Suppressor macrophage (primary cell): ENCODE results near the gene GYG2.
"Not testable (repeated sequence)": the region's sequence is repeated elsewhere in the genome, so short reads cannot be mapped to it uniquely, and the experiment has no call there.

Experiments
- DNase-seq, 4 experiments: peaks; one replicate each; pipeline ENCODE4 v3.0.0-alpha.2; 2020 to 2022

The GYG2 gene

GRCh38 chrX:2872671-2873277, 44.0 kb downstream of the GYG2 start:
- no peak for DNase-seq

DNA sequence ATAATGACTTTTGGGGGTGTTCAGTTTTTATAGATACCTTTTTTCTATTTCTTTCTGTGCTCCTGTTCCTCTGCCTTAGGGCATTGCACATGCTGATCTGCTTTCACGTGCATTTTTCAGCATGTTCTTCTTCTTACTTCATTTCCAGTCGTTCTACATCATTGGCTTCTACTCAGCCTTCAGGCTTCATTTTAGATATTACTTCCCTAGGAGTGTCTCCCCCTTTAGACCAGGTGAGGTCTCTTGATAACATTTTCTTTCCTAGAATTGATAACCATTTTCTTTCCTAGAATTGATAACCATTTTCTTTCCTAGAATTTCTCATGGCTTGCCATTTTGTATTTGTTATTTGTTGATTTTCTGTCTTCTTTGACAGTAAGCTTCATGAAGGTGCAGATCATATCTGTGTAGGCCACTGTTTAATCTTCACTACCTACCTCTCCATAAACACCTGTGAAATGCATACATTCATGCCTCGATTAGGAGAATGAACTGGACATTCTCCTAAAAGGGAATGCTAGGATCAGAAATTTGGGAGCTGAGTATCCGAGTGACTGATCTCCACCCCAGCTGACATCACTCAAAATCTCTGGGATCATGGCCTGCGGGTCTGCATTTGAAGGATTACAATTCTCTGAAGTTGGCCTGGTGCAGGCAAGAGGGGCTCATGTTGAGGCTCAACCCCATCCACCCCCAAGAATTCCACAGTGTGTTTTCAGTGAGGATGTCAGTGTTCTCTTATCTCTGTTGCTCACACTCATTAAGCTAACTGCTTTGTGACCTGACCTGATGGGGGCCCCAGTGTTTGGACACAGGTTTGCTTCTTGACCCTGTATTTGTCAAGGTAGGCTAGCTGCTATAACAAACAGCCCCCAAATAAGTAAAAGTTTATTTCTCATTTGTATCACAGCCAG, 45.7 kb downstream of the GYG2 start:
- DNase-seq: no peak

- DNase-seq: no peak
Observed at GRCh38 chrX:2875136-2875481, 46.4 kb downstream of the GYG2 start.

GRCh38 chrX:2875798-2876399, 47.2 kb downstream of the GYG2 start:
- peak in 3 of 4 experiments; percentile 3 to 53 (median 37) for DNase-seq

DNA sequence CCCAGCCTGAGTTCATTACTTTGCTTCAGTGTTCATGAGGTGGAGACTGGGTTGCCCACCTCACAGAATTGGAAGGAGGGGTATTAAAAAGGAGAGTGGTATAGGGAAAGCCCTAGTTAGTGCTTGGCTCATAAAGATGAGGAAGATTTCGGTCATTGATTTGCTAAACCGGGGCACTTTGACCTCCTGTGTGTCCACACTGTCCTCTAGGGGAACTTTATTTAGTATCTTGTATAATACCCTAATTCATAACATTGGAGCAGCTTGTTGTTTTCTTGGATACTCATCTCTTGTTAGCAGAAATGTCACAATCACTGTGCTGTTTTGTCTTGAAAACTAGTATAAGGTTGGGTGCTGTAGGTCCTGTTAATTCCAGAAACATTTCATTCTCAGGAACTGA, 49.8 kb downstream of the GYG2 start:
- DNase-seq: no peak

DNA sequence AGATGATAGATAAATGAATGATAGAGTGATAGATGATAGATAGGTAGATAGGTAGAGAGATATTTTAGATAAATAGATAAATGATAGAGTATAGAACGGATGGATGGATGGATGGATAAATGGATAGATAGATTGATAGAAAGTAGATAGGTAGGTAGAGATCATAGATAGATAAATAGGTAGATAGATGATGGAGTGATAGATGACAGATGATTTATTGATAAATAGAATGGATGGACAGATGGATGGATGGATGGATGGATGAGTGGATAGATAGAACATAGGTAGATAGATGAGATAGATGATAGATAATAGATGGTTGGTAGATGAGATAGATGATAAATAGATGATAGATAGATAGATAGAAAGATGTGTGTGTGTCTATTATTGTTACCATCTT, 50.9 kb downstream of the GYG2 start:
- no peak for DNase-seq

GRCh38 chrX:2883770-2884169, 55.0 kb downstream of the GYG2 start:
- no peak for DNase-seq

DNA sequence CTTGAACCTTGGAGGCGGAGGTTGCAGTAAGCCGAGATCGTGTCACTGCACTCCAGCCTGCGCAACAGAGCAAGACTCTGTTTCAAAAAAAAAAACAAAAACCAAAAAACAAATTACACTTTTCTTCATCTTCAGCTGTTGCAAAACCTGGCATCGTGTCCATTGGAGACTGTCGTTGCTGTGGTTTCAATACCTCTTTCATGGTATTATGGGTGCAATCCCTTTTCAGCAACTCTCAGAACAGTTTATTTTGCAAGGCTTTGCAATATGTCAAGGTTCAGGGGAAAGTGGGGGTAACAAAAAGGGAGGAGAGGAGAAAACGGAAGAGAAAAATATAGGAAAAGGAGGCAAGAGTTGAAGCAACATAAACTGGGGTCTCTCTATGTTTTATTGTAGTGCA, 59.6 kb downstream of the GYG2 start:
- peak in 3 of 4 experiments; percentile 11 to 41 (median 28) for DNase-seq

GRCh38 chrX:2889045-2889605, 60.4 kb downstream of the GYG2 start:
- DNase-seq: peak in 1 of 4 experiments; percentile 4

DNA sequence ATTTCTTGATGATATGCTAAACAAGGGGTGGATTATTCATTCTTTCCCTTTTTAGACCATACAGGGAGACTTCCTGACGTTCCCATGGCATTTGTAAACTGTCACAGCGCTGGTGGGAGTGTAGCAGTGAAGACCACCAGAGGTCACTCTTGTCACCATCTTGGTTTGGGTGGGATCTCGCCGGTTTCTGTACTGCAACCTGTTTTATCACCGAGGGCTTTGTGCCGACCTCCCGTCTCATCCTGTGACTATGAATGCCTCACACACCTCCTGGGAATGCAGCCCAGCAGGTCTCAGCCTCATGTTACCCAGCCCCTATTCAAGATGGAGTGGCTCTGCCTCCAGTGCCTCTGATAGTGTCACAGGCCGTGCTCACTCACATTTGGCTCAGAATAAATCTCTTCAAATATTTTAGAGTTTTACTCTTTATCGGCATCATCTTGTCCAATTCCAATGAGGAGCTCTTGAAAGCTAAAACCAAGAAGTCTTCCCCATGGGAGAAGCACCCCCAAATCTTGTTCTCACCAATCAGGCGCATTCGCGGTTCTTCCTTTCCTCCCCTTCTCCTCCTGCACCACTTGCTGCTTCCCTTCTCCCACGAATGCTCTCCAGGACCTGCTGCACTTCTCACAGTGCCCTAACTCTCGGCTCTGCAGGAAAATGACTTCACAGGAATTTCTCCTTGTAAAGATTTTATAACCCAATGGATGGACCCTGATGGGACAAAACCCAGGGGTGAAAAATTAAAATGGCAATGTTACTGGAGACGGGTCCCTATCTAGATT, 61.2 kb downstream of the GYG2 start:
- DNase-seq: not testable (repeated sequence)

DNA sequence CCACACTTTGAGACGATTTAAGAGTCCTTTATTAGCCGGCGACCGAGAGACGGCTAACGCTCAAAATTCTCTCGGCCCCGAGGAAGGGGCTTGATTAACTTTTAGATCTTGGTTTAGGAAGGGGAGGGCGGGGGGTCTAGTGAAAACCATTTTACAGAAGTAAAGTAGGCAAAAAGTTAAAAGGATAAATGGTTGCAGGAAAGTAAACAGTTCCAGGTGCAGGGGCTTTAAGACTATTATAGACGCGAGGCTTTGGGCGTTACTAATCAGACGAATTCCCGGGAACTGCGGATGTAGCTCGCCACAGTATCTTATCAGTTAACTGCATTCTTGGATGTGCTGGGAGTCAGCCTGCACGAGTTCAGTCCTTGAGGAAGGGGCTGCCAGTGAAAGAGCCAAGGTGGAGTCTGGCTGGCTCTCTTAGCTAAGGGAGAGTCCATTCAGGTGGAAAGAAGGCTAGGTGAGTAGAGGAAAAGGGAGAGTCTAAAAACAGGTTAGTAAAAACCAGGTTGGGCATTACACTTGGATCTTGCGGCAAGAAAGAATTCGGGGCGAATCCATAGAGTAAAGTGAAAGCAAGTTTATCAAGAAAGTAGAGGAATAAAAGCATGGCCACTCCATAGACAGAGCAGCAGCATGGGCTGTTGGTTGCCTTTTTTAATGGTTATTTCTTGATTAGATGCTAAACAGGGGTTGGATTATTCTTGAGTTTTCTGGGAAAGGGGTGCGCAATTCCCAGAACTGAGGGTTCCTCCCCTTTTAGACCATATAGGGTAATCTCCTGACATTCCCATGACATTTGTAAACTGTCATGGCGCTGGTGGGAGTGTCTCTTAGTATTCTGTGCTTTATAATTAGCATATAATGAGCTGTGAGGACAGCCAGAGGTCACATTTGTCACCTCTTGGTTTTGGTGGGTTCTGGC, 62.1 kb downstream of the GYG2 start:
- DNase-seq: not testable (repeated sequence)

GRCh38 chrX:2892816-2893215, 64.1 kb downstream of the GYG2 start:
- DNase-seq: no peak

DNA sequence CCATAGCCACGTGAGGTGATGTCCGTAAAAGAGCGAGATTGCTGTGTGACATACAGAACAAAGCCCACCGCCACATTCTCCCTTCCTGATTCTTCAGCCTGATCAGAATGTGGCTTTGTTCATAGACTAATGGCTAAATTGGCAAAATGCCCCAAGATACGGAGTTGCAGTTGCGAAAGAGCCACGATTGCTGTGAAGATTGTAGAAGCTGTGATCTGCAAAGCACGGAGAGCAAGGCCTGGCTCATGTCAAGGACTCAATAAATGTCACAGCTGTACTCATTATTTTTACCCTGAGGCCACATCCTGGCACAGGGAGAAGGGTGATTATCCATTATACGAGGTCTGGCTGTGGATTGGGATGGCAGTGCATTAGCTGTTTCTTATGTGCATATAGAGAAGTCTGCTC, 66.2 kb downstream of the GYG2 start:
- peak; percentile 13 to 57 (median 46) for DNase-seq

- no peak for DNase-seq
Observed at GRCh38 chrX:2897311-2897689, 68.6 kb downstream of the GYG2 start.

GRCh38 chrX:2897690-2898623, 69.2 kb downstream of the GYG2 start:
- peak; percentile 12 to 48 (median 40) for DNase-seq

DNA sequence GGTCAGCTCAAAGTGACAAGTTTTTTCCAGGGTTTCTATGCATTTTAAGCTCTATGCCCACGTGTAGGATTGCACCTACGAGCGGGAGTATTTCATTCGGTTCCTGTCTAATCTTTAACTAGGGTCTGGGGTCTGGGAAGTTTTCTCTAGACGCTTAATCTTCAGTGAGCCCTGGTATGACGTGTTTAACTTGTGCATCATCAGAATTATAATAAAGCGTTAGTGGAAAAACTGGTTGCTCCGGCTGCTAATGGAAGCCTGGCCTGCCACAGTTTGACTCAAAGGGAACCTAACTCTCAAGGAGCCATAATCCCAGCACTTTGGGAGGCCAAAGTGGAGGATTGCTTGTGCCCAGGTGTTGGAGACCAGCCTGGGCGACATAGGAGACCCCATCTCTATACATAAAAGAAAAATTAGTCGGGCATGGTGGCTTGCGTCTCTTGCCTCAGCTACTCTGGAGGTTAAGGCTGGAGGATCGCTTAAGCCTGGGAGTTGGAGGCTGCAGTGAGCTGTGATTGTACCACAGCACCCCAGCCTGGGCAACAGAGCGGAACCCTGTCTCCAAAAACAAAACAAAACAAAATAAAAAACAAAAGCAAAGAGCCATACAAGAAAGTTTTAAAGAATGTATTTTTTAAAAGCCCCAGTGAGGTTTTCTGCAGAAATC, 70.2 kb downstream of the GYG2 start:
- DNase-seq: no peak

DNA sequence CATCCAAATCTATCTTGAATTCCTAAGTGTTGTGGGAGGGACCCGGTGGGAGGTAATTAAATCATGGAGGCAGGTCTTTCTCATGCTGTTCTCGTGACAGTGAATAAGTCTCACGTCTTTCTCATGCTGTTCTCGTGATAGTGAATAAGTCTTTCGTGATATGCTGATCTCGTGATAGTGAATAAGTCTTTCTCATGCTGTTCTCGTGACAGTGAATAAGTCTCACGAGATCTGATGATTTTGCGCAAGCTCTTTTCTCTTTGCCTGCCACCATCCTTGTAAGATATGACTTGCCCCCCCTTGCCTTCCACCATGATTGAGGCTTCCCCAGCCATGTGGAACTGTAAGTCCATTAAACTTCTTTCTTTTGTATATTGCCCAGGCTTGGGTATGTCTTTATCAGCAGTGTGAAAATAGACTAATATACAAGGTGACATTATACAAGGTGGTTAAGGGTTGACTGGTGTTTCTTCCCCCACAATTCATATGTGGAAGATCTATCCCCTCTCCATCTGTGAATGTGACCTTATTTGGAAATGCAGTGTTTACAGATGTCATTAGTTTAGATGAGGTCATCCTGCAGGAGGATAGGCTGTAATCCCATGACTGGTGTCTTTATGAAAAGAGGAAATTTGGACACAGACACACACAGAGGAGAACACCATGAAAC, 72.8 kb downstream of the GYG2 start:
- DNase-seq: peak in 3 of 4 experiments; percentile 31 to 61 (median 53)

DNA sequence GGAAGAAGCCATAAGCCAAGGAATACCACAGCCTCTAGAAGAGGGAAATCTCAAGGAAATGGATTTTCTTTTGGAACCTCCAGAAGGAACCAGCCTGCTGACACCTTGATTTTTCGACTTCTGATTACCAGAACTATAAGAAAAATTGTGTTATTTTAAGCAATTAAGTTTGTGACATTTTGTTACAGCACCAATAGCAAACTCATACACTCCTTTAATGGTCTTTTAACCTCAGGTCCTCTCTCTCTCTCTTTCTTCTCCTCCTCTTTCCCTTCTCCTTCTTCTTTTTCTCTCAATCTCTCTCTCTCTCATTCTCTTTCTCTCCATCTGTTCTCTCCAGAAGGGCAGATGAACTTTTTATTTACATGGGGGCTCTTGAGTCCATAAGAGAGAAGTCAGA, 74.1 kb downstream of the GYG2 start:
- DNase-seq: no peak

DNA sequence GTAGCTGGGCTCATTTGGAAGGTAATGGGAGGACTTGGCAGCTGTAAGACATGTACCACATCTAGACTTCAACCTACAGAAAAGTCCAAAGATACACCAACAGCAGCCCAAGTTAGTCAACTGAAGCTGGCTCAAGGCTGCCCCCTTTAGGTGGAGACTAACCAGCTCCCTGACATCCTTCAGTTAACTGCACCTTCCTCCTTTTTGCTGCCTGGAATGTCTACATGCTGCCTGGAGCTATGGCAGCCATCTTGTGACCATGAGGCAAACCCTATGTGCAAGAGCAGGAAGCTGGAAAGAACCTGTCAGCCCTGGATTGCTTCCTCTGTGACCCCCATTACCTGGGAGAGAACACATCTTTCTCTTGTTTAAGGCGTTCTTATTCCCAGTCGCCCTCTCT, 74.6 kb downstream of the GYG2 start:
- no peak for DNase-seq
